Measurements from ENCODE around the gene UNC13A.

- TF ChIP-seq CTCF (IDR thresholded peaks at IDR 0.05) = no peak
- no peak for TF ChIP-seq POLR2AphosphoS5 (IDR thresholded peaks at IDR 0.05)
- no peak for TF ChIP-seq POLR2A (IDR thresholded peaks at IDR 0.05)
Observed at GRCh38 chr19:17582613-17583012, 105.5 kb downstream of the UNC13A start.

All from prostate gland (tissue), 2 donors.